LNCaP clone FGC (cell line): Measurements from ENCODE around the gene ELMOD2.
A peak's percentile ranks its signal among the peaks of the same experiment; 100 is the strongest.

Experiments
- DNase-seq: peaks from one replicate; pipeline ENCODE4 v3.0.0-alpha.2; 2011; ENCODE audit warnings: low read depth
- H3K4me3 ChIP-seq: 2 replicates; pipeline ENCODE4 v1.5.1; 2011; ENCODE audit warnings: mild to moderate bottlenecking, low read depth, low read length, control low read depth
- TF ChIP-seq, protein P1 (sequence below): IDR thresholded peaks from 2 replicates; pipeline ENCODE4 v1.5.1; 2012; ENCODE audit warnings: mild to moderate bottlenecking; ENCODE audit not compliant: control insufficient read depth, insufficient read depth; ENCODE audit errors: extremely low read depth

ELMOD2 gene

DNA sequence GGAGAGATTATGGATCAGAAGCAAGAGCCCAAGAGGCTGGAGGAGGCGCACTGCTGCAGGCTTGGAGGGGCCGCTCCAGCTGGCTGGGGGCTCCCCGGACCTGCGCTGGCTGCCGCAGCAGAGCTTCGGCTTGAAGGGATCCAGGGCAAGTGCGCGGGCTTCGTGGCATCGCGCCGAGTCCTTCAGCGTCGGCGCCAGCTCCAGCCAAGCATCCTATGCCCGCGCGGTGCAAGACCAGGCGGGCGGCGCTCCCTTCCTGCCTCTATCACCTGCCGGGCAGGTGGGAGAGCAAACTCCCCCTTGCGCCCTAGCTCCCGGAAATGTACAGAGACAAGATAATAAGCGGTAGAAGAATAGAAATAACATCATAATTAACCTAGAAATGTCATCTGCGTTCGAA, 55.3 kb downstream of the ELMOD2 start:
- TF ChIP-seq, protein P1, sequence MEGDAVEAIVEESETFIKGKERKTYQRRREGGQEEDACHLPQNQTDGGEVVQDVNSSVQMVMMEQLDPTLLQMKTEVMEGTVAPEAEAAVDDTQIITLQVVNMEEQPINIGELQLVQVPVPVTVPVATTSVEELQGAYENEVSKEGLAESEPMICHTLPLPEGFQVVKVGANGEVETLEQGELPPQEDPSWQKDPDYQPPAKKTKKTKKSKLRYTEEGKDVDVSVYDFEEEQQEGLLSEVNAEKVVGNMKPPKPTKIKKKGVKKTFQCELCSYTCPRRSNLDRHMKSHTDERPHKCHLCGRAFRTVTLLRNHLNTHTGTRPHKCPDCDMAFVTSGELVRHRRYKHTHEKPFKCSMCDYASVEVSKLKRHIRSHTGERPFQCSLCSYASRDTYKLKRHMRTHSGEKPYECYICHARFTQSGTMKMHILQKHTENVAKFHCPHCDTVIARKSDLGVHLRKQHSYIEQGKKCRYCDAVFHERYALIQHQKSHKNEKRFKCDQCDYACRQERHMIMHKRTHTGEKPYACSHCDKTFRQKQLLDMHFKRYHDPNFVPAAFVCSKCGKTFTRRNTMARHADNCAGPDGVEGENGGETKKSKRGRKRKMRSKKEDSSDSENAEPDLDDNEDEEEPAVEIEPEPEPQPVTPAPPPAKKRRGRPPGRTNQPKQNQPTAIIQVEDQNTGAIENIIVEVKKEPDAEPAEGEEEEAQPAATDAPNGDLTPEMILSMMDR = no peak
- no peak for DNase-seq
- H3K4me3 ChIP-seq = no peak overlapping the region

DNA sequence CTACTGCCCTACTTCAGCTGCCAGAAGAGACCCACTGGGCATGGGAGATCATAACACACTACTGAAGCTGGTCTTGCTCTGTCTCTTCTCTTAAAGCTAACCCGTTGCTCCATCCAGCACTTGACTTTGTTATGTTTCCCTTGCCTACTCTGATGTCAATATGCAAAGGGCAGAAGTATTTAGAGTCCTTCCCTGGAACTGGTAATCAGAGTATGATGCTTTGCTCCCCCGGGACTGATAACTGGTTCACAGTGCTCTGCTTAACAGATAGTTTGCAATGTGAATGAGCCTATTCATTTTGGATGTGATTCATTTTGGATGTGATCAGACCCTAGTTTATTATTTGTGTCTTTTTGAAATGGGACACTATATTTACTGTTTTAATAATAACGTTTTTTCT, 57.1 kb downstream of the ELMOD2 start:
- DNase-seq = no peak
- TF ChIP-seq, protein P1 = no peak
- no peak overlapping the region for H3K4me3 ChIP-seq

DNA sequence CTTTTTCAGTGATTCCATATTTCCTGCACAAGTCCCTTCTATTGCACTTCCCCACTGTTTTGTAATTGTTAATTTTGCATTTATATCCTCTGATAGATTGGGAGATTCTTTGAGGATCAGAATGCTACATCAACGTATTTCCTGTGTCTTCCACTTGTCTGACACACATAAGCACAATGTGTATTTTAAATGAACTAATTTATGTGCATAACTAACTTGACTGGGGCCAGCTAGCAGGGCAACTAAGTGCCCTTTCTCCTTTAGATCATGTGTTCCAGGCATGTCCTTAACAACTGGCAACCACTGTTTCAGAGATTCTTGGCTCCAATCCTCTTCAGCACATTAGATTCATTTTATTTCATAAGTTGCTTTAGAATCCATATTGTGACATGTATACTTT, 60.5 kb downstream of the ELMOD2 start:
- DNase-seq = no peak
- no peak overlapping the region for H3K4me3 ChIP-seq

DNA sequence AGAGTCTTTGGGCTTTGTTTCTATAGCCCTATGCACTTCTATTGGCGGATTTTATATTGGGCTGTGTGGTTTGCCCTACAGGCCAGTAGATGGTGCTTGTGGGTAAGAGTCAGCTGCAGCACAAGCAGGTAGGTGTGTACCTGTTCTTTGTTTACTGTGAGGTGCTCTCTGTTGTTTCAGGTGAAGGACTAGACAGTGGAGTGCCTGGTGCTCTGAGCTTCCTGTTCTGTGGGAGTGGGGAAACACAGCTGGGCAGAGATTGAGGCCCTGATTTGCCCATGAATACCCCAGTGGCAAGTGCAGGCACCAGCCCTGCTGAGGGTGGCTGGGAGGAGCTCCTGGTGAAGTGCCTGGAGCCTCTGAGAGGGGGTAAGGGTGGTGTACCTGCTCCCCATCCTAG, 71.1 kb downstream of the ELMOD2 start:
- TF ChIP-seq, protein P1 = peak; percentile 91
- DNase-seq = peak; percentile 58
- H3K4me3 ChIP-seq = no peak overlapping the region

More for the DNA sequence above, 60.5 kb downstream of the ELMOD2 start:
- TF ChIP-seq, protein P1 = no peak

DNA sequence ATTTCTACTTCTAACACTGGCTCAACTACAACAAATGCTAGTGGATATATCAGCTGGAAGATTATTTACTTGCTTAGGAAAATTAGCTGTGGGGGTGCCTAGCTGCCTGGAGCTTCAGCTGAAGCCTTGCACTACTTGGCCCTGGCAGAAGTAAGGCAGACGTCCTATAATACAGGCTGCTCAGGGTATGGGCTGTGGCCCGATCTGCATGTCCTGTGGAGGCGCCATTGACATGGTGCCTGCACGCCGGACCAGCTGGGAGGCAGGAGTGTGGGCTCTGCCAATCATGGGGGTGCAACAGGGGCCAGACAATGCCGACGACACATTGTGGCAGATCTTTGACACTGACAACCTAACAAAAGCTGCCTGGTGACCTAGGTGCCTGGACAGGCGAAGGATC, 76.4 kb downstream of the ELMOD2 start:
- TF ChIP-seq, protein P1 = no peak
- H3K4me3 ChIP-seq = no peak overlapping the region
- DNase-seq = no peak

DNA sequence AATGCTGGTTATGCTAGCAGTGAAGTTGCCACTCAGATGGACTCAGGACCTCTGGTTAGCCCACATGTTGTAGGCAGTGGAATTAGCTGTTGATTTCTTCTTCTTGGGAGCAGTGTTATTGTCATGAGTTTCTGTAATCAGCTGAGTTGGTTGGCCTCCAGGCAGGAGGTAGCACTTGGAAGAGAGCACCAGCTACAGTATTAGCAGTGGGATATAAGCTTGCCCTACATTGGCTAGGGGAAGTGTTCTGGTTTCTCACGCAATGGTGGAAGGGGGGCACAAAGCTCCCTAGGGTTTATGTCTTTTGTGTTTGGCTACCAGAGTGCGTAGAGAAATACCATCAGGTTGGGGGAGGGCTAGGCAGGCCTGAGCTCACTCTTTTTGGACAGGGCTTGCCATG, 78.7 kb downstream of the ELMOD2 start:
- TF ChIP-seq, protein P1 = no peak
- H3K4me3 ChIP-seq = no peak overlapping the region
- DNase-seq = no peak

DNA sequence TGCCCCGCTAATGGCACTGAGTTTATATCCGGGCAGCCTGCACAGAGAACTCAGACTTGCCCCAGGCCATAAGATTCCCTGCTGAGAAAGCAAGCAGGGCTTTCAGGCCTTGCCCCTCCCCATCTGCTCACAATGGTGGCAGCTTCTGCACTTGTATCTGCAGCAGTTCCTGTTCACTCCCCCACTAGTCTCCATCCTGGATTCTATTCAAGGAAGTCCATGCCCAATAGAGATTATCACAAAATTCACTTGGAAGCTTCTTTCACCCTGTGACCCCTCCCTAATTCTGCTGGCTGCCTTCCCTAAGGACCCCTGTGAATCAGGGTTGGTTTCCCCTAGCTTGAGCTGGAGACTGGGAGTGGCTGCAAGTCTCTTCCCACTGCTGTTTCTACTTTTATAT, 79.3 kb downstream of the ELMOD2 start:
- TF ChIP-seq, protein P1 = no peak
- no peak for DNase-seq
- no peak overlapping the region for H3K4me3 ChIP-seq
